OCI-M1 (cell line): ENCODE results near the gene CXCR3.
"Not testable (repeated sequence)": the region's sequence is repeated elsewhere in the genome, so short reads cannot be mapped to it uniquely, and the experiment has no call there.

Source experiments
- DNase-seq: peaks from one replicate; lab custom pipeline; 2025; lab: John Stamatoyannopoulos, UW

Gene CXCR3

GRCh38 chrX:71636438-71637252 is 18.3 kb upstream of the CXCR3 start:
- no peak for DNase-seq

- DNase-seq = no peak
Measured at GRCh38 chrX:71634366-71634765, 16.1 kb upstream of the CXCR3 start.

- DNase-seq = no peak
Measured at GRCh38 chrX:71632923-71633657, 14.8 kb upstream of the CXCR3 start.

GRCh38 chrX:71629467-71629866 is 11.2 kb upstream of the CXCR3 start:
- no peak for DNase-seq

- DNase-seq = no peak
Measured at GRCh38 chrX:71627588-71628404, 9.5 kb upstream of the CXCR3 start.

GRCh38 chrX:71626576-71626975 is 8.3 kb upstream of the CXCR3 start:
- DNase-seq = no peak

- no peak for DNase-seq
Measured at GRCh38 chrX:71625471-71625870, 7.2 kb upstream of the CXCR3 start.

- no peak for DNase-seq
Measured at GRCh38 chrX:71623714-71624113, 5.4 kb upstream of the CXCR3 start.

GRCh38 chrX:71622576-71623450 is 4.5 kb upstream of the CXCR3 start:
- DNase-seq = no peak

GRCh38 chrX:71622032-71622575 is 3.8 kb upstream of the CXCR3 start:
- DNase-seq = no peak

GRCh38 chrX:71621603-71622002 is 3.3 kb upstream of the CXCR3 start:
- DNase-seq = no peak

GRCh38 chrX:71619986-71620385 is 1.7 kb upstream of the CXCR3 start:
- DNase-seq = no peak

- DNase-seq = no peak
Measured at GRCh38 chrX:71619193-71619592, 882 bp upstream of the CXCR3 start.

GRCh38 chrX:71618787-71619186 is 476 bp upstream of the CXCR3 start:
- DNase-seq = no peak

GRCh38 chrX:71617742-71618141 is 569 bp downstream of the CXCR3 start:
- DNase-seq = no peak

- DNase-seq = no peak
Measured at GRCh38 chrX:71616672-71617529, 1.4 kb downstream of the CXCR3 start.

- no peak for DNase-seq
Measured at GRCh38 chrX:71615954-71616353, 2.4 kb downstream of the CXCR3 start.

- DNase-seq = no peak
Measured at GRCh38 chrX:71615056-71615455, 3.3 kb downstream of the CXCR3 start.

- no peak for DNase-seq
Measured at GRCh38 chrX:71612256-71612655, 6.1 kb downstream of the CXCR3 start.

GRCh38 chrX:71611736-71612135 is 6.6 kb downstream of the CXCR3 start:
- DNase-seq = not testable (repeated sequence)
